GM10847 (cell line): ENCODE results near the gene PTPN1.

Experiments used
- POLR2A ChIP-seq: IDR thresholded peaks from 2 replicates; pipeline ENCODE4 v1.6.1; 2011; ENCODE audit not compliant: insufficient read length; ENCODE audit errors: extremely low read depth

Gene PTPN1

GRCh38 chr20:50535162-50535561 lies 25.0 kb downstream of the PTPN1 start:
- TF ChIP-seq POLR2A: no peak

DNA sequence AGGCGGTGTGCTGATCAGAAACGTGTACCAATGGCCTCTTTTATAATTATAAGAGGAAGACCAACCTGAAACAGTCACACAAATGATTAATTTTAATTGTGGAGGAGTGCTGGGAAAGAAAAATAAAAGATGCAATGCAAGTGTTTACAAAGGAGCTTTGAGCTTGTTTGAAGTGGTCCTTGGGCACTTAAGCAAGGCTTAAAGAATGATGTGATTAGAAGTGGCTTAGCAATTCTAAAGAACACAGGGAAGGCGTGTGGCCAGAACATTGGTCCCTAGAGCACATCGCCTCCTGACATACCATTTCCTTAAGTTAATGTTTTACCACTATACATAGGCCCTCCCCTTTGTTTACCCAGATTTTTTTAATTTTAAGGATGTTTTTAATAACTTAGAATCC lies 26.1 kb downstream of the PTPN1 start:
- TF ChIP-seq POLR2A: no peak

DNA sequence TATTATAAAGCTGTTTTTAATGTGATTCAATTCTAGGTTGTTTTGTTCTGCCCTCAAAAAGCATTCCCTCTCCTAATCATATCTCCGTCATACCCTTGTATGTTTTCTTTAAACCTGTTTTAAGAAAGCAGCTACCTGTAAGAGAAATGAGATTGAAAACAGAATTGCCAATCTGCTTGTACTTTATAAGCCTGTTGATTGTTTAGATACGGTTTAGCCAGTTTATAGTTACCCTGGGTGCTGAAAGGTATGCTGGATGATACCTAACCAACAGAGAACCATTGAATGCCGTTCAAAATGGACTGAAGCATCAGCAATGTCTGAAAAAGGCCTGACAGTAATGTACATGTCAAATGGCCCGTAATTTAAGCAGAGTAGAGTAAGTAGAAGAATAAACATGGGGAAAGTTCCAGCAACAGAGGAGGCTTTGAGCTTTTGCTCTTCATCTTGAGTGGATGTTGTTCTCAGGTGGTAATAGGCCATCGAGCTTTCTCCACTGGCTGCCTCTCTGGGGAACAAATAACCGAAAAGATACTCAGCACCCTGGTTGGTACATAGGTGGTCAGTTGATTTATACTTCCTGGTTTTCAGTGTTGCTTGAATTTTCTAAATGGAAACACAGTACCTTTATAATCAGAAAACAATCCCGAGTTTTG lies 27.5 kb downstream of the PTPN1 start:
- no peak for TF ChIP-seq POLR2A

DNA sequence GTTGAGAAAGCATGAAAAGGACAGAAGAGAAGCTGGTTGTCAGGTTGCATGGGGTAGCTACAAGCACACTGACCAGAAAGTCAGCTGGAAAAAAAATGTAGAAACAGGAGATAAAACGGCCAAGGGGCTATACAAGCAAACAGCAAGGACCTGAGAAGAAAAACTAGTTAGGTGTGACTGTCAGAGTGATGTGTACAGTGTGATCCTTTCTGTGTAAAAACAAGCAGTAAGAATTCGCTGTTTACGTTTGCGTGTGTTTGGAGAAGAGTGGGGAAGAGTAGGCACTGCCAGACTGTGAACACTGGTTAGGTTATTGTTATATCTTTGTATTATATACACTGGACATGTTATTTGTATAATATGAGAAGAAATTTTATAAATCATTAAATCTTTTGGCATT lies 28.1 kb downstream of the PTPN1 start:
- no peak for TF ChIP-seq POLR2A

DNA sequence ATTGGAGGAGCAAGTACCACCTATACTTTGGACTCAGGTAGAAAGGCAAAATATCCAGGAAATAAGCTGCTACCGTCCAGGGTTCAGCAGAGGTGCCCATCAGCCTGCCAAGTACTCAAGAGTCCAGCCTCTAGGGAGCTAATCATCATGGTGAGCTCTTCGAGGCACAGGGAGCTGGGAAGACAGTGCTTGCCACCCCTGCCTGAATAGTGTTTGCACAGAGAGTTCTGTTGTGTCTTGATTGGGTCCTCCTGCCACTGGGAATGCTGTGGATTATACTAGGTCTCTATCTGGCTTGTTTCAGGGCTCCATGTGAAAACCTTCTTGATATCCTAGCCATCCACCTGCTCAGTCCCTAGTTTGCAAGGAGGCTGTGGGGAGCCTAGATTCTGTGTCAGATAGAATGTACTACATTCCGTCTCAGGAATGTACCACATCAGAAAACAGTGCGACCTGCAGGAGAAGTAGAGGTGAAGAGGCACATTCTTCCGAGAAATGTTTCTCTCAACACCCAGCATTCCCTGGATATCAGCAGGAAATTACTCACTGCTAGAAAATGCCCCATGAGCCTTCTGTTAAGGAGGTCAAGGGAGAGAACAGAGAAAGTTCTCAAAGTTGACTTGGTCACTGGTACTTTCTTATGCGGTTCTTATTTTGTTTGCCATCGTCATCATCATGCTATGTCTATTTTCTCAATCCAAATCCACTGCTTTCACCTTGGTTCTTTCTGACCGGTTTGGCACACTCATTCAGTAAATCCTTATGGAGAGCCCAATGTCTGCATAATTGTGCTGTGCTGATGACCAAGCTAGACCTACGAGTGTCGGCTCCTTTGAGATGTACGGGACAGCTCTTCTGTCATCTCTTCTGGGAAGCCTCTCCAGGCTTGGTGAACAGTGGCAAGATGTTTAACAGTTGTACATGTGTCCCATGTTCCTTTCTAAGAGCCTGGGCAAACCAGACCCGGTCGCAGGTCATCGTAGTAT lies 30.7 kb downstream of the PTPN1 start:
- TF ChIP-seq POLR2A: no peak

GRCh38 chr20:50541606-50542041 lies 31.4 kb downstream of the PTPN1 start:
- TF ChIP-seq POLR2A: no peak

- TF ChIP-seq POLR2A: no peak
Observed at GRCh38 chr20:50543326-50543725, 33.1 kb downstream of the PTPN1 start.

DNA sequence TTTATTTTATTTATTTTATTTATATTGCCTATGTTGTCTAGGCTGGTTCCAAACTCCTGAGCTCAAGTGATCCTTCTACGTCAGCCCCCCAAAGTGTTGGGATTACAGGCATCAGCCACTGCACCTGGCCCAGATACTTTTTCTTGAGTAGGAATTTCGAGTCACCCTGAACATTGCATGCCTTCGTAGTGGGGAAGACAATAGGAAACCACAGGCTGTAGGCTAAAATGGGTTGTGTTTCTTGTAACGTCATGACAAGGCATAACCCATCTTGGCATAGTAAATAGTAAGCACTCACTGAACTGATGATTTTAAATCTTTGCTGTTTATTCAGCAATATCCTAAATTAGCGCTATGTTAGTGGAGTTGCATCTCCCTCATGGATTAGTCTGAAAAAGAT lies 34.9 kb downstream of the PTPN1 start:
- TF ChIP-seq POLR2A: no peak

GRCh38 chr20:50546729-50547314 lies 36.6 kb downstream of the PTPN1 start:
- no peak for TF ChIP-seq POLR2A

- TF ChIP-seq POLR2A: no peak
Observed at GRCh38 chr20:50547964-50548363, 37.8 kb downstream of the PTPN1 start.

- no peak for TF ChIP-seq POLR2A
Observed at GRCh38 chr20:50548396-50548795, 38.2 kb downstream of the PTPN1 start.

- no peak for TF ChIP-seq POLR2A
Observed at GRCh38 chr20:50550531-50550930, 40.3 kb downstream of the PTPN1 start.

- no peak for TF ChIP-seq POLR2A
Observed at GRCh38 chr20:50551288-50551687, 41.1 kb downstream of the PTPN1 start.

- TF ChIP-seq POLR2A: no peak
Observed at GRCh38 chr20:50552979-50553378, 42.8 kb downstream of the PTPN1 start.

- no peak for TF ChIP-seq POLR2A
Observed at GRCh38 chr20:50554694-50555579, 44.8 kb downstream of the PTPN1 start.

DNA sequence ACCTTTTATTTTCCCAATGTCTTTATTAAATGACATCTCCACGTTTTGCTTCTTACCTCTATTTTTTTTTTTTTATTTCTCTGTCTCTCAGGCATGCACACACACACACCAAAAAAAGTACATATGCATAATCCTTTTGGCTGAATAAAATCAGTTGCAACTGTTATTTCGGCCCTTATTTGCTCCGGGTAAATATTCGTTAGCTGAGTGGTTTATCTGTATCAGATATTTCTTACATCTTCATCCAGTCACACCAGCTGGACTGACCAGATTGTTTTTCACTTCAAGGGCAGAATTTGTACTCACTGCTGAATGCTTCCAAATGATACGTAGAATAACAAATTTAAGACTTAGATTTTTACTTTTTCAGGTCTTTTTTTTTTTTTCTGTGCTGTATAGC lies 45.5 kb downstream of the PTPN1 start:
- no peak for TF ChIP-seq POLR2A
